Stimulated activated CD8-positive, alpha-beta memory T cell treated with anti-CD3 and anti-CD28 coated beads, Interleukin-4, amount 100 ng/mL, for 24 hours (primary cell): ENCODE results near the gene RIN3.

ENCODE experiments used
- DNase-seq: peaks from one replicate; pipeline ENCODE4 v3.0.0-alpha.2; 2020; ENCODE audit warnings: low read depth

Gene RIN3

GRCh38 chr14:92578511-92578910 is 64.9 kb downstream of the RIN3 start:
- no peak for DNase-seq

GRCh38 chr14:92579244-92579936 is 65.8 kb downstream of the RIN3 start:
- no peak for DNase-seq

- DNase-seq: no peak
Observed at GRCh38 chr14:92581206-92581605, 67.6 kb downstream of the RIN3 start.

- no peak for DNase-seq
Observed at GRCh38 chr14:92581966-92582566, 68.5 kb downstream of the RIN3 start.

GRCh38 chr14:92582706-92583452 is 69.3 kb downstream of the RIN3 start:
- DNase-seq: no peak

GRCh38 chr14:92584220-92584619 is 70.6 kb downstream of the RIN3 start:
- no peak for DNase-seq

- no peak for DNase-seq
Observed at GRCh38 chr14:92584816-92585215, 71.2 kb downstream of the RIN3 start.

- no peak for DNase-seq
Observed at GRCh38 chr14:92585981-92586937, 72.7 kb downstream of the RIN3 start.

- no peak for DNase-seq
Observed at GRCh38 chr14:92586963-92587699, 73.5 kb downstream of the RIN3 start.

- no peak for DNase-seq
Observed at GRCh38 chr14:92587700-92588085, 74.1 kb downstream of the RIN3 start.

- DNase-seq: no peak
Observed at GRCh38 chr14:92589213-92589852, 75.8 kb downstream of the RIN3 start.

- DNase-seq: no peak
Observed at GRCh38 chr14:92590176-92590575, 76.6 kb downstream of the RIN3 start.

GRCh38 chr14:92590941-92591340 is 77.4 kb downstream of the RIN3 start:
- DNase-seq: no peak

- DNase-seq: no peak
Observed at GRCh38 chr14:92591346-92591745, 77.8 kb downstream of the RIN3 start.

GRCh38 chr14:92595267-92595666 is 81.7 kb downstream of the RIN3 start:
- no peak for DNase-seq

- DNase-seq: no peak
Observed at GRCh38 chr14:92596331-92596907, 82.8 kb downstream of the RIN3 start.

GRCh38 chr14:92597906-92598905 is 84.6 kb downstream of the RIN3 start:
- no peak for DNase-seq

- no peak for DNase-seq
Observed at GRCh38 chr14:92599811-92600210, 86.2 kb downstream of the RIN3 start.

GRCh38 chr14:92600318-92601053 is 86.9 kb downstream of the RIN3 start:
- no peak for DNase-seq
